ENCODE results near the gene CFAP97D2.

The CFAP97D2 gene

DNA sequence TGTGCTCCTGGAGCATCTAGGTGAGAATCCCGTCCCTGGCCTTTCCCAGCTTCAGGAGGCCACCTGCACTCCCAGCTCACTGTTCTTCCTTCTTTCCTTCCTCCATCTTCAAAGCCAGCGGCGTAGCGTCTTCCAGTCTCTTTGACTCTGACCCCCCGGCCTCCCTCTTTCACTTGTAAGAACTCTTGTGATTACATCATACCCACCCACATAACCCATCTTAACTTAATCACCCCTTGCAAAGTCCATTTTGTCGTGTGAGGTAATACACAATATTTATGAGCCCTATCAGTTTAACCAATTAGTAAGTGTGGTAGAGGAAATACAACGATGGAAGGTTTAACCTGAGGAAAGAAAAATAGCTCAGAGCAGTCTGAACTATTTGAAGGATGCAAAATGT lies 51.1 kb downstream of the CFAP97D2 start:
- TF ChIP-seq, protein P1, sequence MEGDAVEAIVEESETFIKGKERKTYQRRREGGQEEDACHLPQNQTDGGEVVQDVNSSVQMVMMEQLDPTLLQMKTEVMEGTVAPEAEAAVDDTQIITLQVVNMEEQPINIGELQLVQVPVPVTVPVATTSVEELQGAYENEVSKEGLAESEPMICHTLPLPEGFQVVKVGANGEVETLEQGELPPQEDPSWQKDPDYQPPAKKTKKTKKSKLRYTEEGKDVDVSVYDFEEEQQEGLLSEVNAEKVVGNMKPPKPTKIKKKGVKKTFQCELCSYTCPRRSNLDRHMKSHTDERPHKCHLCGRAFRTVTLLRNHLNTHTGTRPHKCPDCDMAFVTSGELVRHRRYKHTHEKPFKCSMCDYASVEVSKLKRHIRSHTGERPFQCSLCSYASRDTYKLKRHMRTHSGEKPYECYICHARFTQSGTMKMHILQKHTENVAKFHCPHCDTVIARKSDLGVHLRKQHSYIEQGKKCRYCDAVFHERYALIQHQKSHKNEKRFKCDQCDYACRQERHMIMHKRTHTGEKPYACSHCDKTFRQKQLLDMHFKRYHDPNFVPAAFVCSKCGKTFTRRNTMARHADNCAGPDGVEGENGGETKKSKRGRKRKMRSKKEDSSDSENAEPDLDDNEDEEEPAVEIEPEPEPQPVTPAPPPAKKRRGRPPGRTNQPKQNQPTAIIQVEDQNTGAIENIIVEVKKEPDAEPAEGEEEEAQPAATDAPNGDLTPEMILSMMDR (IDR thresholded peaks at IDR 0.05; ENCODE audit: insufficient read depth, low read depth, low read length, missing control alignments), result no peak
- H3K4me3 ChIP-seq (ENCODE audit: low read depth, low read length), result no peak overlapping the region
- no peak for DNase-seq (ENCODE audit: low read depth)

DNA sequence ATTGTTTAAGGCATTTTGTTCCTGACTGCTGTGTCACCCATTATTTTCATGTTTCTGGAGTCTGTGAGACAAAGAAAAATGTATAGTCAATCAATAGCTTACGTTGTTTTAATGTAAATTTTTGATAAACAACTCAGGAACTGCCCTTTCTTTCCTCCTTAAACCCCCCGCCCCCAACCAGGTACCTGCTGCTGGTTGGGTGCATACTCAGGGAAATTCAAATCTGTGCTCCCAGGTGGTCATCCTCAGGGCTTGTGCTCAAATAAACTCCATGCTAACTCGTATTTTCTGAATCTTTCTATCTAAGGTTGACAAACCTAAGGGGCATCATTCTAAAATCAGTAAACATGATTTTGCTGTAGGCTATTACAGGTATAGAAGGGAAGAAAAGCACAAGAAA lies 51.5 kb downstream of the CFAP97D2 start:
- TF ChIP-seq, protein P1 (IDR thresholded peaks at IDR 0.05; ENCODE audit: insufficient read depth, low read depth, low read length, missing control alignments), result no peak
- no peak overlapping the region for H3K4me3 ChIP-seq (ENCODE audit: low read depth, low read length)
- no peak for DNase-seq (ENCODE audit: low read depth)

DNA sequence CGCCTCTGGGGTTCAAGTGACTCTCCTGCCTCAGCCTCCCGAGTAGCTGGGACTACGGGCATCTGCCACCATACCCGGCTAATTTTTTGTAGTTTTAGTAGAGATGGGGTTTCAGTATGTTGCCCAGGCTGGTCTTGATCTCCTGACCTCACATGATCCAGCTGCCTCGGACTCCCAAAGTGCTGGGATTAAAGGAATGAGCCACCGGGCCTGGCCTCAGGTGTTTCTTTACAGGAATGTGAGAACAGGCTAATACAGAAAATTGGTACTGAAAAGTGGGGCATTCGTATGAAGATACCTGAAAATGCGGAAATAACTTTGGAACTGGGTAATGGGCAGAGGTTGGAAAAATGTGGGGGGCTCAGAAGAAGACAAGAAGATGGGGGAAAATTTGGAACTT lies 52.8 kb downstream of the CFAP97D2 start:
- no peak overlapping the region for H3K4me3 ChIP-seq (ENCODE audit: low read depth, low read length)
- TF ChIP-seq, protein P1 (IDR thresholded peaks at IDR 0.05; ENCODE audit: insufficient read depth, low read depth, low read length, missing control alignments), result no peak
- DNase-seq (ENCODE audit: low read depth), result no peak

DNA sequence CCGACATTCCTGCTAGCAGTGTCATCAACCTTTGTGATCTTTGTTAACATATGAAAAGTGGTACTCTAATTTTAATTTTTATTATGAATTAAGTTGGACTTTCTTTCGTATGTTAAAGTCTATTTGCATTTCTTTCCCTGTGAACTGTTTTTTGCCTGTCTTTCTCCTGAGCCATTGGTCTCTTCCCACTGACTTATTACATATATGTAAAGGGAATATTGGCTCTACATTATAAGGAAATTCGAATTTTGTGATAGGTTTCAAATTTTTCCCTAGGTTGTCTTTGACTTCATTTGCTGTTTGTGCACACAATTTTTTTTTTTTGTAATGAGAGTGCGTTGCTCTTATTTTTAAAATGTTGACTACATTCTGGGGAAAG lies 55.2 kb downstream of the CFAP97D2 start:
- peak overlapping the region; percentile 77 for H3K4me3 ChIP-seq (ENCODE audit: low read depth, low read length)
- TF ChIP-seq, protein P1 (IDR thresholded peaks at IDR 0.05; ENCODE audit: insufficient read depth, low read depth, low read length, missing control alignments), result no peak
- DNase-seq (ENCODE audit: low read depth), result no peak

DNA sequence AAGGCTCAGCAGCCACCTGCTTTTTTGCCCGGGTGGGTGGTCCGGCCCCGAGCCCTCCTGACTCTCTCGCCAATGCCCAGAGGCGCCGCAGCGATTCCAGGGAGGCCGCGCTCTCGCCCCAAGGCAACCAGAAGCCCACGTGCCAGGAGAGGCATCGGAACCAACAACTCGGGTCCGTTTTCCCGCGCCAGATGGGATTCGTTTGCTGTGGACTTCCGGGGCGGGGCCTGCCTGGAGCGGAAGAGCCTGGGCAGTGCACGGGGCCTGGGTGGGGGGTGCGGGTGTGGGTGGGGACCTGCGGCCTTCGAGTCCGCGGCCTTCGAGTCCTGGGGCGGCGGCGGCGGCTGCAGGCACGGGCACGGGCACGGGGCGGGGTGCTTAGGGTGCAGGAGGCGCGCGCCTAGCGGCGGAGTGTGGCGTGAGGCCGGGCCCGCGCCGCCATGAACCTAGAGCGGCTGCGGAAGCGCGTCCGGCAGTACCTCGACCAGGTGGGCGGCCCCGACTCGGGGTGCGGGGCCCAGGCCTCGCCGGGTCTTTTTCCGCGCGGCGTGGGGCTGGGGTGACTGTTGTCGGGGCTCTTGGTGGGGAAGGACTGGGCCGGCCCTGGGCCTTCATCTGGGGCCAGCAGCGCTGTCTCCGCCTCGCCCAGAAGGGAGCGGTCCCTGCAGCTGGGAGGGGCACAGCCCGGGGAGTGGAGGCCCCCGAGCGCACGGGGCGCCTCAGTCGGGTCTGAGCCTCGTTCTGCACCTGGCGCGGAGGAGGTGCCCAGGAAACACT lies 55.8 kb downstream of the CFAP97D2 start, which contains the start of gene CDC16:
Gene CDC16 (plus strand): TSS at position 253 of the 777 bp plus-strand sequence. CDS start 188 bp downstream, at position 441.
- TF ChIP-seq, protein P1 (IDR thresholded peaks at IDR 0.05; ENCODE audit: insufficient read depth, low read depth, low read length, missing control alignments), result peak; percentile 19
- H3K4me3 ChIP-seq (ENCODE audit: low read depth, low read length), result peak within 1 kb of the TSS; percentile 77
- DNase-seq (ENCODE audit: low read depth), result peak; percentile 96

DNA sequence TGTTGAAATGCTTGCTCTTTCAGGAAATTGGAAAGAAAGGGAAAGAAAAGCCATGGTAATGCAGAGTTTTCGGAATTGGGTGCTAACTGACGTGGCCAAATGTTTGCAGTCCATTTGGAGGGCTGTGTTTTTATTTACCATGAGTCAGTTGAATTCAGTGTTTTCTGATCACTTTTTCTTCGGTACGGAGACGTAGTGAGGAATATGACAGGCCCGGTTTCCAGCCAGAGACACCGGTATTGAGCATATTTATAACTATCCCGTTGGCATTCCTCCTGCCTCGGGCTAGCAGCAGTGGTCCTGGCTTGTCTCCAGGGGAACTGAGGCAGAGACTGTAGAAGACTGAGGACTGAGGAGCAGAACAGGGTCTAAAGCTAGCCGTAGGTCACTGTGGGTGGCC lies 56.6 kb downstream of the CFAP97D2 start:
- no peak for DNase-seq (ENCODE audit: low read depth)
- TF ChIP-seq, protein P1 (IDR thresholded peaks at IDR 0.05; ENCODE audit: insufficient read depth, low read depth, low read length, missing control alignments), result no peak
- peak overlapping the region; percentile 77 for H3K4me3 ChIP-seq (ENCODE audit: low read depth, low read length)

DNA sequence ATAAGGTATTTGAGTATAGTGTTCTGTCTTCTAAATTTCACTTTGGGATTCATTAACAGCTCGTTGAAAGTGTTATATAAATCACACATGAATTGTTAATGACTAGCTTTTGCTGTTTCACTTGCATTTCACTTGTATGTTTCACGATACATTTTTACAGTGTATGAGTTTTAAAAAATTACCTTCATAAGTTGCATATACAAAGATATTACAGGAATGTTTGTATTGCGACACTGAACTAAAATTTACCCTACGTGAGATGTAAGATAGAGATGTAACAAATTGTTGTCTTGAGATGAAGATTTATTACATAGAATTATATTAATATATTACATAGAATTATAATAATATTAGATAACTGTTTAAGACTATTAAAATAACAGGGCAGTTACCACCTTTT lies 57.2 kb downstream of the CFAP97D2 start:
- TF ChIP-seq, protein P1 (IDR thresholded peaks at IDR 0.05; ENCODE audit: insufficient read depth, low read depth, low read length, missing control alignments), result no peak
- peak overlapping the region; percentile 77 for H3K4me3 ChIP-seq (ENCODE audit: low read depth, low read length)
- DNase-seq (ENCODE audit: low read depth), result no peak

All from GM12865 (cell line).